GM18508 (cell line): ENCODE measurements around the gene ADPGK.
"Not testable (repeated sequence)": the region's sequence is repeated elsewhere in the genome, so short reads cannot be mapped to it uniquely, and the experiment has no call there.

ENCODE experiments used
- ATAC-seq: cut with Tn5 transposase; IDR thresholded peaks from one replicate; pipeline ENCODE4 v1.9.1; 2021; ENCODE audit warnings: moderate number of reproducible peaks; ENCODE audit not compliant: insufficient read depth, unreplicated experiment

The ADPGK gene

DNA sequence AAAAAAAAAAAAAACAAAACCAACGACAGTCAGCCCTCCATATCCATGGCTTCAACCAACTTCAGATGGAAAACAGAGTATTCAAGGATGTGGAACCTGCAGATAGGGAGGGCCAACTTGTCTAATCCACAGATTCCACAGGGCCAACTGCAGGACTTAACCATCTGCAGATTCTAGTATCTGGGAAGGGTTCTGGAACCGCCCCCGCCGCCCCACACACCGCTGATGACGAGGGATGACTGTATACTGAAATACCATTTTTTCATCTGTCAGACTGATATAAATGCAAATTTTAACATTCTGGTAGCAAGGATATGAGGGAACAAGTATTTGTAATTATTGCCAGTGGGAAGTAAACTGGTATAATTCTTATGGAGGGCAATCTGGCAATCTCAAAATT is 29.5 kb downstream of the ADPGK start:
- ATAC-seq = no peak

DNA sequence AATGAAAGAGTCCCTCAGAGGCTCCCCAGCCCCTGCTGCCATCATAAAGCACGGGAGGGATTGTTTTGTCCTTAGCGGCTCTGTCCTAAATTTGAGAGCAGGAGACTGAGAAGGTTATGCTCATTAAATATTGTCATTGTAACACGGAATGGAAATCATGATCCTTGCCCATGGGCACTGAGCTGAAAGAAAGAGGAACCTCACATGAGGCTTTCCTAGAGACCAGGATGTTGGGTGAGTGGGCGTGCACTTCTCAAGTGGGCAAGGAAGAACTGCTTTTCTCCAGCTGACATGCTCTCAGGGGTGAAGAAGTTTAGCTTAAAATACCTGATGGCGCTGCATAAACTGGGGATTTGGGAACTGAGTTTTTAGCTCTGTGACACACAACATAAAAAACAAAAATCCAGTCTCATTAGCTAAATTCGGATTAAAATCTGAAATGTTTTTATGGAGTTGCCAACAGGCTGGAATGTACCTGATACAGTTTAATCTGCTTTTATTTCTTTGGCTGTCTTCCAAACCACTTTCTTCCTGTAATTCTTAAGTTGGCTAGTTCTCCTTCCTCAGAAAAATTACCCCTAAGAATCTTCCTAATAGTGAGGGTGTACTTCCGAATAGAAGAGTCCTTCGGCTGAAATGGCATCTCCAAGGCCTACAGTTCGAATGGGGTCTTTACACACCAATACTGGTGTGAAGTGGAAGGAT is 31.7 kb downstream of the ADPGK start:
- ATAC-seq = no peak

DNA sequence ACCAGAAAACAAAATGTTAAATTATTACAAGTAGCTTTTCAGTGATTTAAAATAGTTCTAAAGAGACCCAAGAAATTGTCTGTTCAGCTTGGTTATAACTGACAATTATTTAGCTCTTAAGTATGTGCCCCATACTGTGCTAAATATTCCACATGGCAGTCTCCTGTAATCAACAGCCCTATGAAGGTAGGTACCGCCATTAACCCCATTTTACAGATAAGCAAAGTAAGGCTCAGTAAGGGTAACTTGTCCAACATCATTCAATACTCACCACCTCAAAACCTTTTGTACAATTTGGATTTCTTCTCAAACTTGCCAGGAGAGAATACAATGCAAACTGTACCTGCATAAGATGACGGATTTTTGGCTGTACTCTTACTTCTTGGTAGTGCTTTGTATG is 33.9 kb downstream of the ADPGK start:
- ATAC-seq = no peak

DNA sequence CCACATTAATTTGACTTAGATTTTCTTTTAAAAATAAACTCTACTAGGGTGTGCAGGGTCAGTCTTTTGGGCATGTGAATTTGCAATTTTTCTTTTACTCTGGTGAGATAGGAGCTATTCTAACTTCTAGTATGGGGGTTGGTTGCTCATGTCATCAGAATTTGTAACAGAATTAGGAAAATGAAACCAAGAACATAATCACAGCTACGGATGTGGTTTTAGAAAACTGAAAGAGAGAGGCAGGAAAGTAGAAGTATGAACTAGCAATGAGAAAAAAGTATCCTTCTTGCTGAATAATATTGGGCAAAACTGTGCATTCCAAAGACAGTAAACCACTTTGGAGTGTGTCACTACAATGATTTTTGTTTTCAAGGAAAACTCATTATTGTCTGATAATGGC is 43.3 kb downstream of the ADPGK start:
- ATAC-seq = no peak

DNA sequence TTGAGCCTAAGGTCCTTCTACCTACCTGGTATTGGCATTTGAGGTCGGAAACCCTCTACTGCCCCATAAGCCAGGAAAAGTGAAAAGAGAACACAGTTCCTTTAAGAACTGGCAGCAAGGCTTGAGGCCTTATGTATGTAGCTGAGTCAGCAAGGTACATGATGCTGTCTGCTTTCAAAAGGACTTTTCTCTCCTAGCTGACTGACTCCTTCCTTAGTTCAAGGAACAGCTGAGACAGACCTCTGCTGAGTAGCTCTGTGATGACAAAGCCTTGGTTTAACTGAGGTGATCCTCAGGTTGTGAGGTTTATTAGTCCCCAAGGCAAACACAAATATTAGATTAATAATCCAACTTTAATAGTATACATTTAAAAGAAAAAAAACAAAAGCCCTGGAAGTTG is 45.8 kb downstream of the ADPGK start:
- ATAC-seq = no peak

DNA sequence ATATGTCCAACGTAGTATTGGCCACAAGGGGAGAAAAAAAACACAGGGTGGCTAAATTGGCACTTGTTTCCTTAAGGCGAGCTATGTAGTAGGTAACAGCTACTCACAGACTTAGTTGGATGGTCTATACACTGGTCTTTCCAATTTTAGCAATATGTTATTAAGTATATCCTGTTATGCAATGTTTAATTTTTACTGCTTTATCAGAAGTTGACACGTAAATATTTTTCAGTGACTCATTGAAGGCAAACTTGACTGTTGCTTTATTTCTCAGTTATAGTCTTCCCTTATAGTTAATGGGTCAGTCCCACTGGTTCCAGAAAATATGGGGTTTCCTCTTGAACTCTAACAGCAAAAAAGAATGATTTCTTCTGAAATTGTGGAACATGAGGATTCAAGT is 46.5 kb downstream of the ADPGK start:
- ATAC-seq = no peak

DNA sequence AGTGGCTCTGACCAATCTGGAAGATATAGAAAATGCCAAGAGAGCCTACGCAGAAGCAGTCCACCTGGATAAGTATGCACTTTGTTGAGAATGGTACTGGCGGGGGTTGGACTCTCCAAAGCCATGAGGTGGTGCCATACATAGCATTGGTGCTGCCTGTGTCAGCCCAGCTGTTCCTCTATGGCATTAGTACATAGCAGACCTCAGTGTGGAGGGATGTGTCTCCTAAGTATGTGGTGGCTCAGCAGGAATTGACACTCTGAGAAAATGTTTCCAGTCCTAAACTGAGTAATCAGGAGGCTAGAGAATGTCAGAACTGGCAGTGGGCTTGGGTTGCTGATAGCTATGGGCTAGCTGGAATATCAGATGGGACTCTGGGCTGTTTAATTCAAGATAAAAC is 48.4 kb downstream of the ADPGK start:
- no peak for ATAC-seq

DNA sequence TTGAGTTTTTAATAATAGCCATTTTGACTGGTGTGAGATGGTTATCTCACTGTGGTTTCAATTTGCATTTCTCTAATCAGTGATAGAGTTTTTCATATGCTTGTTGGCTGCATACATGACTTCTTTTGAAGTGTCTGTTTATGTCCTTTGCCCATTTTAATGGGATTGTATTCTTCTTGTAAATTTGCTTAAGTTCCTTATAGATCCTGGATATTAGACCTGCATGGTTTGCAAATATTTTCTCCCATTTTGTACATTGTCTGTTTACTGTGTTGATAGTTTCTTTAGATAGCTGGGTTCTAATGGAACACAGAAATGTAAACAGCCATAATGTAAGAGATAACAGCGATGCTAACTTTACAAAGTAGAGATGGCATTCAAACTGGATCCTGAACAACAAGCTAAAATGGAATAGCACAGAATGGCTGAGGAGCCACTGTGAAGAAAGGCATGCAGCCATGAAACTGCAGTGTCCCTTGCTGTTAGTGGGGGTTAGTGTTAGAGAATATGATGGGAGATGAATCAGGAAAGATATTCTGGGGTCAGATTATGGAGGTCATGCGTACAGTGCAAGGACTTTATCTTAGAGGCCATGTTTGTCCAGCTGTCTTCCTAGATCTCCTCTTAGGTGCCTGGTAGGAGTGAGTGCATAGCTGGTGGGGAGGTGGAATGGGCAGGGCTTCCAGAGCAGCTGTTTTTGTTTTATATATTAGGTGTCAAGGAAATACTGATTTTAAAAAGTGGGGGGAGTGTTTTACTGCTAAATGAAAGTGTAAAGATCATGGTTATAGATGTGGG is 49.4 kb downstream of the ADPGK start:
- no peak for ATAC-seq

DNA sequence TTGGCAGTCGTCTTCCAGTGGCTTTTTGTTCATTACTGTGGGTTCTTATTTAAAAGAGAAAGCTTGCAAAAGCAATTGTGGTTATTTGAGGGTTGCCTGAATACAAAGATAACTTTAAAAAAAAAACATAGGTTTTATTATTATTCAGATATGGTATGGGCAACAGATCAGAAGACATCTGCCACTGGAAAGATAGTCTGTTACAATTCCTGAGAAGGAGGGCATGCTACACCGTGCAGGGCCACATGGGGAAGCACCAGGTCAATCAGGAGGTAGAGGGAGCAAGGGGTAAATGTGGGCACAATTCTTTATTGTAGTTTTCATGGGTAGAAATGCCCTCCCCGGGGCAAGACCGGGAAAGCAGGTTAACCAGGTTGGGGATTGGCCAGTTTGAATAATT is 51.0 kb downstream of the ADPGK start:
- ATAC-seq = no peak

DNA sequence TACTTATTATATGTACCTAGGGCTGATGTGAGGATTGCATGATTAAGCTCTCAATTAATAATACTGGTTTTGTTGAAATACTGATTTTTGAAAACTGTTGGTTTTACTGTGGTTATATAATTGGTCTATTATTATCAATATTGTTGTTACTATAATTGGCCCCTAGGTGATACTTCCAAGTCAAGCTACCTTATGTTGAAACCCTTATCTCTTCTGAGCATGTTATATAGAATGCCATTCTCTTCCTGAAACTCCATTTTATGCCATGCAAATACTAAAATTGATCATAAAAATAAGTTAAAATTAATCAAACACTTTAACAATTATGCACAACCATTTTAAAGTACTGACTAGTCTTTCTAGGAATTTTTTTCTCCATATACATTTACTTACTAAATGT is 51.5 kb downstream of the ADPGK start:
- ATAC-seq = no peak

DNA sequence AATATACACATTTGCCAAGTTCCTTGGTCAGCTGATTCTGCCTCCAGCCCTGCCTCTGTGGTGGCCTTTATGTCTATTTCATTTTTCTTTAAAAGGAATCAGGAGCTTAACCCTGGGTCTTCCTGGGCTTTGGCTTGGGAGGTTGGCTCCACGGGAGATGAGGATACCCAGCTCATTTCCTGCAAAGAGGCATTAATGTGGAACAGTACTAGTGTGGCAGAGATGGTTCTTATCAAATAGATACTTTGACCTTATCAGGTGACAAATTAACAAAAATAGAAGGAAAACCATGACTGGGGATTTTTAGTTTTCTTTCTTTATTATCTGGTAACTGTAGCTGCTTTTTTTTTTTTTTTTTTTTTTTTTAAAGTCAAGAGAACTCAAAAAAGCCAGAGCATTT is 54.7 kb downstream of the ADPGK start:
- no peak for ATAC-seq

DNA sequence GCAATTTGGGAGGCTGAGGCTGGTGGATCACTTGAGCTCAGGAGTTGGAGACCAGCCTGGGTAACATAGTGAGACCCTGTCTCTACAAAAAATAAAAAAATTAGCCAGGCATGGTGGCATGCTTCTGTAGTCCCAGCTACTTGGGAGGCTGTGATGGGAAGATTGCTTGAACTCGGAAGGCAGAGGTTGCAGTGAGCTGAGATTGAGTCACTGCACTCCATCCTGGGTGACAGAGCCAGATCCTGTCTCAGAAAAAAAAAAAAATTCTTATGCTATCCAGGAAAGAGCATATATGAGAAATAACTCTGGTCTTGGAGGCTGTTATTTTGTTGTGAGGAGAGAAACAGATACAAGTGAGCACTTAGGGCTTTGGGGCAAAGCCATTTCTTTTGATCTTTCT is 55.3 kb downstream of the ADPGK start:
- not testable (repeated sequence) for ATAC-seq

DNA sequence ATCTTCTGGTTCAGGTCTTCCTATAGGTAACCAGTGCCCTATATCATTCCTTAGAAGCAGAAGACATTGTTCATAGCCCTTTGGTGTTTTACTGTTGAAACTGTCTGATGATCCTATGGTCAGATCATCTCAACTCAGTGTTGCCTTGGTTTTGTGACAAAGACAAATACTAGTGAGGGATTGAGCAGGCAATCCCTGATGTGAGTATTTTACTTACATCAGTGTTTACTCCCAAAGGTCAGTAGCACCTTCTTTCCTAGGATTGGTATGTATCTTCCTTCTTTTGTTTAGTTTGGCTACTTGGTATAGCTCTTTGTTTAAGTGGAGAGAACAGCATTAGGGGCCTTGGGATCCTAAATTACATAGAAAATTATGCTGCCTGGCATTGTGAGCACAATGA is 56.4 kb downstream of the ADPGK start:
- no peak for ATAC-seq

DNA sequence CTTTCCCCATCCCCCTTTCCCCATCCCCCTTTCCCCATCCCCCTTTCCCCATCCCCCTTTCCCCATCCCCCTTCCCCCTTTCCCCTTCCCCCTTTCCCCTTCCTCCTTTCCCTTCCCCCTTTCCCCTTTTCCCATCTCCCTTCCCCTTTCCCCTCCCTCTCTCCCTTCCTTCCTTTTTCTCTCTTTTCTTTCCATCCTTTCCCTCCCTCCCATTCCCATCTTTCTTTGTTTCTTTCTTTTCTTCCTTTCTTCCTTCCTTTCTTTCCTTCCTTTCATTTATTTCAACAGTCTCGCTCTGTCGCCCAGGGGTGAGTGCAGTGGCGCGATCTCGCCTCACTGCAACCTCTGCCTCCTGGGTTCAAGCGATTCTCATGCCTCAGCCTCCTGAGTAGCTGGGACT is 57.7 kb downstream of the ADPGK start:
- not testable (repeated sequence) for ATAC-seq

DNA sequence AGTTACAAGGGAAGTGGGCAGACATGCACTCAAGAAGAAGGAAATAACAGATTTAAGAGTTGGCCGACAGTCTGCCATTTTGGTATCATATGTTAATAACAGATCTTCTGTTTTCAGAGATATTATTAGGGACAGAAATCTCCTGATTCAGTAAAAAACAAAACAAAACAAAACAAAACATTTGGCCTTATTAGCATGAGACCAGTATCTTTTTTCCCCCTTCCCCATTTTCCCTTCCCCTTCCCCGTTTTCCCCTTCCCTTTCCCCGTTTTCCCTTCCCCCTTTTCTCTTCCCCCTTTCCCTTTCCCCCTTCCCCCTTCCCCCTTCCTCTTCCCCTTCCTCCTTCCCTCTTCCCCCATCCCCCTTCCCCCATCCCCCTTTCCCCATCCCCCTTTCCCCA is 58.1 kb downstream of the ADPGK start:
- ATAC-seq = no peak

DNA sequence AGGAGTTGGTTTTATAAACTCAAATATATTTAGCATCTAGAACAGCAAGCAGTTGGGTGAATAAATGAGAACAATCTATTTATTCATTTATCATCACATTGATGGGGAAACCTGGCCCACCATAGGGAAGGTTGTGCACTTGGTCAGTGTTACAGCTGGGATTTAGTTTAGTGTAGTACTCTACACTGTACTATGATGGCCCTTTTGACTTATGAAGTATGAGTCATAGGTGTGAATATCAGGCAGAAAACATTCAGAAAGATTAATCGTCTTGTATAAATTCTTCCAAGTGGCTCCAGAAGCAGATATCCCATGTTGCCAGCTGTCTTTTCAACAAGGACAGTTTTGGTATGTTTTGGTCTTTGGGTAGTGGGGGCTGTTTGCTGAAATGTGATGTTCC is 59.5 kb downstream of the ADPGK start:
- ATAC-seq = no peak

DNA sequence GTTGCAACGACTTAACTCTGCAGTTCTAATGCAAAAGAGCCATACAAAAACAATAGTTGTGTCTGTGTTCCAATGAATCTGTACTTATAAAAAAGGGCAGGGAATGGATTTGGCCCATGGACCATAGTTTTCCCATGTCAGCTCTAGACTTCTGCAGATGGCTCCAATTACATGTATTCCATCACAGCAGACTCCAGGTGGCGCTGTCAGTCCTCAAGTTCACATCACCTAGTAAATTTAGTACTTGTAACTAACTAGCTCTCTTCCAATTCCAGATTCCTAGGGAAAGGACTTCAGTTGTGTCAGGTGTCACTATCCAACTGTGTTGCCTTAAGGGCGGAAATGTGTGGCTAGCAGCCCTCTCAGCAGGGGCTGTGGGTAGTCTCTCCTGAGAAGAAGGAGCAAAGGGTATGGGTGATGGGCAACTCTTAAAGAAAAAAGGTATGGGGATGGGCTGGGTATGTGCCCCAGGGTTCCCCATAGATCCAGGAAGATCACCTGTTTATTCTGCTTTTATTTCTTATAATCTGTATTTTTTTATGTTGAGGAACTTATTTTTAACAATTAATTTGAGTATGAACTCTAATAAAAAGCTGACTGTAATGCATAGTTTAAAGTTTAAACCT is 61.4 kb downstream of the ADPGK start:
- no peak for ATAC-seq

DNA sequence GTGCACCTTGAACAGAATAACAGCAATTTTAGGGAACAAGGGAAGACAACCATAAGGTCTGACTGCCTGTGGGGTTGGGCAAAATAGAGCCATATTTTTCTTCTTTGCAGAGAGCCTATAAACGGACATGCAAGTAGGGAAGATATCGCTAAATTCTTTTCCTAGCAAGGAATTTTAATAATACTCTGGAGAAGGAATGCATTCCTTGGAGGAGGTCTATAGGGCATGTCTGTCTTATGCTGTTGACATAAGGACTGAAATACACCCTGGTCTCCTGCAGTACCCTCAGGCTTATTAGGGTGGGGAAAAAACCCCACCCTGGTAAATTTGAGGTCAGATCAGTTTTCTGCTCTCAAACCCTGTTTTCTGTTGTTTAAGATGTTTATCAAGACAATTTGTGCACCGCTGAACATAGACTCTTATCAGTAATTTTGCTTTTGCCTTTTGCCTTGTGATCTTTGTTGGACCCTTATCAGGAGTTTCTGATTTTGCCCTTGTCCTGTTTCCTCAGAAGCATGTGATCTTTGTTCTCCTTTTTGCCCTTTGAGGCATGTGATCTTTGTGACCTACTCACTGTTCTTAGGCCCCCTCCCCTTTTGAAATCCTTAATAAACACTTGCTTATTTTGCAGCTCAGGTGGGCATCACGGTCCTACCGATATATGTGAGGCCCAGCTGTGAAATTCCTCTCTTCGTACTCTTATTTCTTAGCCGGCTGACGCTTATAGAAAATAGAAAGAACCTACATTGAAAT is 74.8 kb downstream of the ADPGK start:
- ATAC-seq = not testable (repeated sequence)

DNA sequence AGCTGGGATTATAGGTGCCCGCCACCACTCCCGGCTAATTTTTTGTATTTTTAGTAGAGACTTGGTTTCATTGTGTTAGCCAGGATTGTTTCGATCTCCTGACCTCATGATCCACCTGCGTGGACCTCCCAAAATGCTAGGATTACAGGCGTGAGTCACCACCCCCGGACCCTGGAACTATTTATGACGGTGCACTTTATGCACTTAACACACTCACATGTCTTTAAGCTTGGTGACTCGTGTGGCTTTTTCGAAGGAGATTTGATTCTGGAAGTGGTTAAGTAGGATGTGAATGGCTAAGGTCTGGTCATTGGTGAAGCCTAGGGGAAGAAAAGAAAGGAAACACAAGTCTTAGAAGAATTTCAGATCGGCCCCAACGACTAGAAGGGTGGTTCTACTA is 77.3 kb downstream of the ADPGK start:
- no peak for ATAC-seq
